Endothelial cell of umbilical vein (primary cell): Measurements from ENCODE around the gene MED27. TPM values are rescaled to one million over a fixed set of nuclear protein-coding genes. Genes with fewer than 3 reads are reported as not detected.

Source experiments
- BruUV-seq: library from RNA; stranded (reverse); fragments of 400-500 nt; replicated peaks from 2 replicates; lab custom pipeline; 2021; lab: Mats Ljungman, UMichigan
- CTCF ChIA-PET: fragments of 300-600, 350-600 bp; sonication (Branson Sonifier 250); formaldehyde crosslinking; loops from one replicate; lab custom pipeline; 2021; ENCODE audit warnings: antibody characterized with exemption, inconsistent platforms; lab: Charles Lee
- POLR2A ChIA-PET: fragments of 300-600, 350-600 bp; sonication (Branson Sonifier 250); formaldehyde crosslinking; loops from one replicate; lab custom pipeline; 2021; ENCODE audit warnings: antibody characterized with exemption, inconsistent platforms; lab: Charles Lee
- DNase-seq: peaks from one replicate; pipeline ENCODE4 v3.0.0-alpha.2; 2011; ENCODE audit warnings: low read depth, low spot score
- FAIRE-seq: peaks from 2 replicates; lab custom pipeline; 2011; peaks lifted over from hg19 to GRCh38; lab: Jason Lieb, UNC
- H2AFZ ChIP-seq: 2 replicates; pipeline ENCODE4 v1.6.0; 2012; ENCODE audit warnings: low read depth, low read length, control low read depth, inconsistent platforms
- H3K27ac ChIP-seq: 2 replicates; pipeline ENCODE4 v1.5.1; 2011; ENCODE audit warnings: low read depth, mild to moderate bottlenecking, control low read depth, low read length, moderate library complexity; ENCODE audit not compliant: insufficient read depth
- H3K27me3 ChIP-seq, 2 experiments: 2 replicates each; pipeline versions ENCODE4 v1.6.0 to v1.6.1; 2011; ENCODE audit warnings: low read length in 2 of 2, mixed read lengths in 1 of 2; ENCODE audit not compliant: control insufficient read depth in 2 of 2, insufficient read depth in 2 of 2
- H3K36me3 ChIP-seq, 2 experiments: 2 replicates in 1 of 2; 3 replicates in 1 of 2; pipeline ENCODE4 v1.5.1; 2011; ENCODE audit warnings: low read length in 2 of 2, mild to moderate bottlenecking in 1 of 2, moderate library complexity in 1 of 2; ENCODE audit not compliant: control insufficient read depth in 2 of 2, insufficient read depth in 2 of 2; ENCODE audit errors: extremely low read depth in 1 of 2
- H3K4me1 ChIP-seq: 3 replicates; pipeline ENCODE4 v1.5.1; 2011; ENCODE audit warnings: mild to moderate bottlenecking, low read length; ENCODE audit not compliant: control insufficient read depth, insufficient read depth; ENCODE audit errors: extremely low read depth
- H3K4me2 ChIP-seq: 2 replicates; pipeline ENCODE4 v1.6.1; 2011; ENCODE audit warnings: low read length, control low read depth, mixed read lengths; ENCODE audit not compliant: insufficient read depth
- H3K4me3 ChIP-seq, 3 experiments: fragments of 200-600 bp in 1 of 3; sonication (generic), shearing (Covaris generic) in 1 of 3; replicated peaks in 1 of 3; 2 replicates each; pipeline ENCODE4 v1.5.1; 2011 to 2016; ENCODE audit warnings: control low read depth in 3 of 3, low read length in 3 of 3, mild to moderate bottlenecking in 2 of 3, inconsistent platforms in 1 of 3, low read depth in 1 of 3, moderate library complexity in 1 of 3; ENCODE audit not compliant: insufficient read depth in 1 of 3
- H3K79me2 ChIP-seq: 2 replicates; pipeline ENCODE4 v1.6.0; 2012; ENCODE audit warnings: low read length, inconsistent platforms; ENCODE audit not compliant: control insufficient read depth, insufficient read depth
- H3K9ac ChIP-seq: replicated peaks from 2 replicates; pipeline ENCODE3; 2011; ENCODE audit warnings: low read length, control low read depth; ENCODE audit not compliant: insufficient read depth; ENCODE audit errors: extremely low read depth
- H3K9me1 ChIP-seq: replicated peaks from 3 replicates; pipeline ENCODE4 v1.6.0; 2011; ENCODE audit warnings: mild to moderate bottlenecking, low read length; ENCODE audit not compliant: control insufficient read depth, insufficient read depth; ENCODE audit errors: extremely low read depth
- H3K9me3 ChIP-seq: replicated peaks from 2 replicates; pipeline ENCODE4 v1.5.1; 2012; ENCODE audit warnings: low read length, inconsistent platforms; ENCODE audit not compliant: control insufficient read depth, insufficient read depth
- H4K20me1 ChIP-seq: replicated peaks from 2 replicates; pipeline ENCODE3; 2011; ENCODE audit warnings: mild to moderate bottlenecking, low read length; ENCODE audit not compliant: control insufficient read depth, insufficient read depth; ENCODE audit errors: extremely low read depth
- CTCF ChIP-seq, 2 donors: IDR thresholded peaks; 1 replicate in 1 of 2; 2 replicates in 1 of 2; pipeline ENCODE4 v1.5.1; 2011; ENCODE audit warnings: low read length in 2 of 2, mild to moderate bottlenecking in 2 of 2, moderate library complexity in 2 of 2, control low read depth in 1 of 2, inconsistent platforms in 1 of 2, low read depth in 1 of 2; ENCODE audit not compliant: insufficient read depth in 1 of 2; ENCODE audit errors: extremely low read depth in 1 of 2
- EZH2 ChIP-seq: IDR thresholded peaks from 2 replicates; pipeline ENCODE4 v1.6.1; 2012; ENCODE audit warnings: borderline replicate concordance, low read depth, mild to moderate bottlenecking, moderate library complexity, low read length, inconsistent platforms; ENCODE audit not compliant: severe bottlenecking
- FOS ChIP-seq: IDR thresholded peaks from 2 replicates; pipeline ENCODE4 v1.6.1; 2011; ENCODE audit warnings: mild to moderate bottlenecking, low read length, moderate library complexity, borderline replicate concordance; ENCODE audit not compliant: insufficient read depth
- GATA2 ChIP-seq: IDR thresholded peaks from 2 replicates; pipeline ENCODE4 v1.7.0; 2011; ENCODE audit warnings: low read depth, mild to moderate bottlenecking, moderate library complexity, mixed read lengths, low read length; ENCODE audit not compliant: insufficient read length, insufficient read depth
- JUN ChIP-seq: IDR thresholded peaks from 2 replicates; pipeline ENCODE4 v1.6.1; 2011; ENCODE audit warnings: borderline replicate concordance, low read depth; ENCODE audit not compliant: insufficient read length, insufficient read depth
- MAX ChIP-seq: IDR thresholded peaks from 2 replicates; pipeline ENCODE4 v1.6.1; 2011; ENCODE audit not compliant: insufficient read depth, insufficient read length
- MYC ChIP-seq: IDR thresholded peaks from one replicate; pipeline ENCODE4 v1.6.1; 2011; ENCODE audit warnings: mild to moderate bottlenecking, low read depth, low read length
- POLR2A ChIP-seq: IDR thresholded peaks from 2 replicates; pipeline ENCODE4 v1.6.1; 2012; ENCODE audit warnings: low read depth, mild to moderate bottlenecking, control low read depth, low read length
- POLR2AphosphoS5 ChIP-seq: IDR thresholded peaks from 2 replicates; pipeline ENCODE4 v1.6.1; 2012; ENCODE audit warnings: low read depth, mild to moderate bottlenecking, control low read depth, low read length, moderate library complexity; ENCODE audit not compliant: insufficient read depth
- dilution Hi-C: fragments of 300-500 bp; cut with MboI; formaldehyde crosslinking; loops from one replicate; pipeline ENCODE4 v1.15.0; 2019; ENCODE audit warnings: low sequenced_read_pairs; ENCODE audit not compliant: extremely low pct_ligation_motif_present
- intact Hi-C: fragments of 100-400 bp; cut with micrococcal nuclease; formaldehyde crosslinking; loops from one replicate; pipeline ENCODE4 v1.10.0; 2022
- polyA plus RNA-seq, 4 experiments: library from polyadenylated mRNA; depleted of rRNA in 3 of 4; stranded (reverse) in 3 of 4; unstranded in 1 of 4; fragments of >200 nt; gene quantifications; 2 replicates each; pipeline versions ENCODE4 v1.2.1 to v1.2.3, GENCODE V29; 2011 to 2012; ENCODE audit warnings: missing spikeins in 1 of 4
- total RNA-seq: library from RNA; stranded (reverse); gene quantifications from 2 replicates; pipeline ENCODE4 v1.2.3, GENCODE V29; 2021

The MED27 gene
- total and polyA plus RNA-seq, 2 donors (not counting 3 experiments of a cell fraction or from before 2014, with no cell fraction given), result 27.9 to 47.8 TPM

- Histone ChIP-seq H3K9me3 (no peaks in the 10 kb centered on the region), H3K9ac (no peak overlapping the region), H3K9me1 (no peaks in the 10 kb centered on the region), H3K36me3 (no peaks in the 10 kb centered on the region), H3K4me3 (no peak overlapping the region), H3K27ac (no peak overlapping the region), H4K20me1 (no peaks in the 10 kb centered on the region), H3K4me1 (peaks cover 21% of the 10 kb centered on the region), H3K4me2 (peak overlapping the region; percentile 85), H3K27me3 (no peaks in the 10 kb centered on the region), H2AFZ (no peak overlapping the region), H3K79me2 (no peaks in the 10 kb centered on the region)
- no peak for TF ChIP-seq FOS
- TF ChIP-seq POLR2A, result no peak
- TF ChIP-seq CTCF (IDR thresholded peaks at IDR 0.05; ENCODE audit: extremely low read depth in 1 of 2, insufficient read depth in 1 of 2, low read depth in 1 of 2, low read length in 2 of 2), result no peak
- no peak for TF ChIP-seq EZH2
- TF ChIP-seq MYC, result no peak
- no peak for TF ChIP-seq GATA2
- TF ChIP-seq POLR2AphosphoS5, result no peak
- no peak for TF ChIP-seq MAX
- no peak for TF ChIP-seq JUN
- ChIA-PET CTCF (interaction anchor here (1.0 to 2.7 kb wide), 6 partner anchors 9 to 272 kb away, joined by 3 to 10 read pairs (median 3); no protein-coding TSS in a partner anchor), POLR2A (no interaction called here)
- dilution Hi-C loops, result no loop called here
- no TSS peak for BruUV-seq
- intact Hi-C loops, result no loop called here
- FAIRE-seq (no peak), DNase-seq (no peak)
Observed at GRCh38 chr9:131980267-131981016, 99.2 kb downstream of the MED27 start.
